ENCODE measurements around the gene PSME1.

The PSME1 gene

DNA sequence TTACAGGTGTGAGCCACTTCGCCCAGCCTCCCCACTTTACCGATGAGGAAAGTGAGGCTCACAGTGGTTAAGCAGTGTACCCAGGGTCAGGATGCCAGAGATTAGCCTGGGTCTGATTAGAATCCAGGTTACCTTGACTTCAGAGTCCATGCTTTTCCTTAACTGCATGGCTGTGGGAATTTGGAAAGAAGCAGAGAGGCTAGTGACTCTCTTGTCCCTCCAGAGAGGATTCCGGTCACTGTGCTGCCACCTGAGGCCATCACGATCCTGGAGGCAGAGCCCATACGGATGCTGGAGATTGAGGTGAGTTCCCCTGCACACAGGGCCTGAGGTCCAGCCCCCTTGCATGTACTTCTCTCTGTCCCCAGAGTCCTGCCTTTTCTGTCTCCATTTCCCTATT is 40.6 kb downstream of the PSME1 start:
- DNase-seq (ENCODE audit: low spot score): no peak

DNA sequence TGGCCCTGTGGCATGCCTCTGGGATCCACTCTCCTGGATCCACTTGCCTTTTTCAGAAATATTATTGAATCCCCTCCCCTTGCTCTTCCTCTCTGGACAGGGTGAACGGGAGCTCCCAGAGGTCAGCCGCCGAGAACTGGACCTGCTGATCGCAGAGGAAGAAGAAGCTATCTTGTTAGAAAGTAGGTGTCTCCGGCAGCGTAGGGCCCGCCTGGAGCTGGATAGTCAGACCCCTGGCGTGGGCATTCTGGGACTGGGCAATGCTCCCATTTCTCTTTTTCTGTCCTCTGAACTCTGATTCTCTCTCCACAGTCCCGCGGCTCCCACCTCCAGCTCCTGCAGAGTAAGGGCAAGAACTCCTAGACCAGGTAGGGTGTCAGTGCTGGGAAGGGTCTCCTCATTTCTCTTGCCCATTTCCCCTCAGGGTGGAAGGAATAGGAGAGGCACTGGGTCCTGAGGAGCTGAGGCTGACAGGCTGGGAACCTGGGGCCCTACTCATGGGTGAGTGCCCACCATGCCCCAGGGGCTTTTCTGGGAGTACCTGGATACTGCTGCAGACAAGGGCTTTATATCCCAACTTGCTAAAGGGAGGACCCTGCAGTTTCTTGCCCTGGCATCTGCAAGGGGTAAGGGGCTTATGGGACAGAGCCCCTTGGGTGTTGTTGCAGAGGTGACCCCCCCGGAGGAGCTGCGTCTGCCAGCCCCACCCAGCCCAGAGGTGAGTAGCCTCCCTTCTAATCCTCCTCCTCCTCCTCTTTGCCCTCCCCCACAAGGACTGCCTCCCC is 41.2 kb downstream of the PSME1 start:
- no peak for DNase-seq (ENCODE audit: low spot score)

DNA sequence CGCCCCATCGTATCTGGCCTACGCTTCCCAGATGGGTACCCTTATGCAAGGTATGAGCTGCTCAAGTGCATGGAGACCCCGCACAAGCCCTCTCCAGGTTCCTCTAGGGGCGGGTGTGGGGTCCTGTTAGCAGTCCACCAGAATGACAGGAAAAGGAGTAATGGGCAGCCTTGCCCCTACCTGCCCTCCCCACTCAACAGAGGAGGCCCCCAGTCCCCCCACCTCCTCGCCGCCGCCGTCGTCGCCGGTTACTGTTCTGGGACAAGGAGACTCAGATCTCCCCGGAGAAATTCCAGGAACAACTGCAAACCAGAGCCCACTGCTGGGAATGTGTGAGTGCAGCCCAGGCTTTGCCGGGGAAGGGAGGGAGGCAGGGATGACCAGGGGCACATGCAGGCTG is 41.9 kb downstream of the PSME1 start:
- DNase-seq (ENCODE audit: low spot score): no peak

DNA sequence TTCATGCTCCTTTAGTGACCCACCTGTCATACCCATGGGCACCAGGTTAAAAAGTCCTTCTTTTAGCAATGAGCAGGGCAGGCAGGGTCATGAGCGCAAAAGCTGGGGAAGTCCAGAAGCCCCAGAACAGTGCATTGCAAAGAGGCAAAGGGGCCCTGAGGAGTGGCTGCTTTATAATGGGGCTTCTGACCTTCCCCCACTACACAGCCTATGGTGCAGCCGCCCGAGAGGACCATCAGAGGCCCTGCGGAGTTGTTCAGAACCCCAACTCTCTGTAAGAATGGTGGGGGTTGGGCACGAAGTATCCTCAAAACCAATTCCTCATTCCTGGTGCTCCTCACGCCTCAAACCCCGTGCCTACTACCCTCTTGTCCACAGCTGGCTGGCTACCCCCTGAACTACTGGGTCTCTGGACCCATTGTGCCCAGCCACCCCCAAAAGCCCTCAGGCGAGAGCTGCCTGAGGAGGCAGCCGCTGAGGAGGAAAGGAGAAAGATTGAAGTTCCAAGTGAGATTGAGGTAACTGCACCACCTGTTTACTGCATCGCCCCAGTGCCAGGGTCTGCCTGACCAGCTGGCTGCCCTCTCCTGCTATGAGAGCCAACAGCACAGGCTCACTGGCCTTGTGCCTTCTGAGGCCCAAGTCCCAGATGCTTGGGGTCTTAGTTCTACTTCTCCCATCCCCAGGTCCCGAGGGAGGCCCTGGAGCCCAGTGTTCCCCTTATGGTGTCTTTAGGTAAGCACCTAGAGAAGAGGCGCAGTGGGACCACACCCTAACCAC is 42.6 kb downstream of the PSME1 start:
- no peak for DNase-seq (ENCODE audit: low spot score)

- DNase-seq (ENCODE audit: low spot score): no peak
Measured at GRCh38 chr14:24179294-24179960, 43.4 kb downstream of the PSME1 start.

DNA sequence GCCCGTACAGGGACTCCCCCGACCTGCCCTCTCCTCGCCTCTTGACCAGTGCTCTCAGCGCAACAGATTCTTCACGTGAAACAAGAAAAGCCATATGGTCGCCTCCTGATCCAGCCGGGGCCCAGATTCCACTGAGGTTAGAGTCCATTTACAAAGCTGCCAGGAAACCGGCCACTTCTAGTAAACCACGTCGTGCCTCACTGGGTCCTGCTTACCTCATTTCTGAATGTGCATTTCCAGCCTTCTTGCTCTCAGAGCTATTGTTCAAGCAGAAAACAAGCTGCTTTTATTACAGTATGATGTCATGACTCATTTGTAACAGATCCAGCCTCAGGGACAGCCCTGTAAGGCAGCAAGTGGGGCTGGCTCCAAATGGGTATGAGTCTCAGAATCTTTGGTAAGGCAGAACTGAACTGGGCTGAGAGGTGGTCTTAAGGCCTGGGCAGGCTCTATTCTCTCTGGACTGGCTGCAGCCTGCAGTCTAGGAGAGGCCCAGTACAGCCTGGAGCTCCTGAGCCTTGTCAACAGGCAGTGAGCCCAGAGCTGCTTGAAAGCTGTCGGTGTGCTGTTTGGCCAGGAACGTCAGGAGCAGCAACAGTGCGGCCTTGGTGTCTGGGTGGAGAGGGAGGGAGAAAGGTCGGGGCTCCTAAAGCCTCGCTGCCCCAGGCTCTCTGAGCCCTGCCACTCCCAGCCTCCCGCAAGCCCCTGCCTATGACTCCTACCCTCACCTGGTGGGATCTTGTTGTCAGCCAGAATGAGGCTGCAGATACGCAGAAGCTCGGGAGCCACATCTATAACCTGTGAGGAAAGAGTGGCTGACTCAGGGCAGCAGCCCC is 44.2 kb downstream of the PSME1 start:
- no peak for DNase-seq (ENCODE audit: low spot score)

- no peak for DNase-seq (ENCODE audit: low spot score)
Measured at GRCh38 chr14:24181371-24182077, 45.5 kb downstream of the PSME1 start.

GRCh38 chr14:24182110-24182882 is 46.3 kb downstream of the PSME1 start:
- no peak for DNase-seq (ENCODE audit: low spot score)

DNA sequence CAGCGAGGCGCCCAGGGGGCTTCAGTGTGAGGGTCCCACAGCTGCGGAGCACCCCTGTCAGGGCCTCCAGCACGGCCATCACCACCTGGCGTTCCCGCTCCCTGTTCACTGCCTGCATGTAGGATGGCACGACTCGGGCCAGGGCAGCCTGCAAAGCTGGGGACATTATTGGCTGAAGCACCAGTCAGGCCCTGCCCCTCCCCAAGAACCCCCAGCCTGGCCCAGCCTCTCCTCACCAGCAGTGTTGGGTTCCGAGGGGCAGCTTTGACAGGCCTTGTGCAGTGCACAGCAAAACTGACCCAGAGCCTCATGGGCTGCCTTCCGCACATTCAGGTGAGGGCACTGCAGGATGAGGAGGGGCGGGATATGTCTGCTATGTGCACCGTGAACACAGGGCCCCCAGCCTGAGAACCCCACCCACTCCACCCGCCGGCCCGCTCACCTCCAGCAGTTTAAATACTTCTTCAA is 47.1 kb downstream of the PSME1 start:
- DNase-seq (ENCODE audit: low spot score): no peak

DNA sequence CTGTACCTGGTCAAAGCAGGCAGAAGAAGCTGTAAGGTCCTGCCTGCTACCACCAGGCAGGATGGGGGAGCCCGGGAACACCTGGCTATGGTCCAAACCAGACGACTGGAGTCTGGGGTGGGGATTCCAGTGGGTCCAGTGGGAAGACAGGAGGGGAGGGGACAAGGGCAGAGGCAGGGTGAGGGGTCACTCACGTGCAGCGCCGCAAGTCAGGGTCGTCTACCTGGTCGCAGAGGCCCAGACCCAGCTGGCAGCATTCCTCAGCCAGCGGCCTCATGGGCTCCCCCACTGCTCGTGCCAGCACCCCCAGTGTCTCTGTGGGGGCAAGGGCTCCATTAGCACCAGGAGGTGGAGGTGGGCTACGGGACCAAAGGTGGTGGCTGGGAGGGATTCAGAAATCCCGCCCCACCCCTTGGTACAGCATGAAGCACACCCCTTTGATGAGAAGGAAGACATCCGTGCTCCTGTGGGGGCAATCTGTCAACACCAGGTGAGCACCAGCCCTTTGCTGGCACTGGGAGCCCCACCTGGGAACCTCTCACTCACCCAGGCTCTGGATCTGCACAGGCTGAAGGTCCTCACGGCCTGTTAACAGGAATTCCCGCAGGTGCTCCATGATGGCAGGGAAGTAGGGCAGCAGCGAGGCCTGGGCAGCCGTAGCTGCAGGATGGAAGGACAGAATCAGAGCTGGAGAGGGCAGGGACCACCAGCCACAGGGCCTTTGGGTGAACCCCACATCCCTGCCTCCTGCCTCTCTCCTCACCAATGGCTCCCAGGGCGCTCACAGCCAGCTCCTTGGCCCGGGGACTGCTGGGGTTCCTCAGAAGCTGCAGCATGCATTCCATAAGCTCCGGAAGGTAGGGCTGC is 48.3 kb downstream of the PSME1 start:
- DNase-seq (ENCODE audit: low spot score): no peak

DNA sequence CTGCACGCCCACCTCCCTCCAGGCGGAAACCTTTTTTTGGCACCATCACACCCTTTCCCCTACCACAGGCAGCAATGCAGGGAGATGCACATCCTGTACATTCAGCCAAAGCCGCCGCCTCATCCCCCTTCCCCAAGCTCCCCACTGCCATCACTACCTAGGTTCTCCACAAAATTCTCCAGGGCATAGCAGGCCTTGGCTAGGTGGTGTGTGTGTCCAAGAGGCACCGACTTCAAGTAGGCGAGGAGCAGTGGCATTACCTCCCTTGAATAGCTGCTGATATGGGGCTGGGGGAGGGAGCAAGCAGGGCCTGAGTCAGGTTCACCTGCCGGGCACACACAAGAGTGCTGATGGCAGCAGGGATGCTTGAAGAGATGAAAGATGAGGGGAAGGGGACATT is 49.0 kb downstream of the PSME1 start:
- no peak for DNase-seq (ENCODE audit: low spot score)

GRCh38 chr14:24185741-24186140 is 49.7 kb downstream of the PSME1 start:
- DNase-seq (ENCODE audit: low spot score): no peak

DNA sequence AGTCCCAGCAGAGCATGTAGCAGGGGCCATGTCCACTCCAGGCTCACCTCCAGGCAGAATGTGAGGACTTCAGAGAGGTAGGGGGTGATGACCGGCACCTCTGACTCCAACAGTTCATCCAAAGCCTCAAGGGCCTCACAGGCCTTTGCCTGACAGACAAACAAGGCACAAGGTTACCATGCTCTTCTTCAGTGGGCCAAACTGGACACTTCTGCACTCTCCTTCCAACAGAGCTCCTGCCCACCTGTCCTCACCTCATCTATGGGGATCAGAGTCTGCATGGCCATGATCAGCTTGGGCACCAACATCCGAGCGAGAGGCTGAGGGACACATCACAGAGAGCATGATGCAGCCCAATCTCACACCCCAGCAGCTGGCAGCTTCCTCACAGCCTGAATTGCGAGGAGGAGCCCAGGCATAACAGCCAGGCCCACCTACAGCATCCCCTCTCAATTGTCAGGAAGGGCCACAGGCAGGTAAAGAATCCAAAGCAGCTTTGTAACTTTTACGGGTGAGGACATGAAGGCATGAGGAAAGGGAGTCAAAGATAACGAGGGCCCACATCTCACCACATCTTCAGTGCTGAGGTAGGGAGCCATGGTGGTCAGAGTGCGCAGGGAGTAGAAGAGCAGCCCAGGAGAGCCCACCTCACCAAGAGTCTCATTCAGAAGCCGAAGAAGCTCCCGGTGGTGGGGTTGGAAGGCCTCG is 51.0 kb downstream of the PSME1 start:
- no peak for DNase-seq (ENCODE audit: low spot score)

GRCh38 chr14:24187539-24187915 is 51.5 kb downstream of the PSME1 start:
- DNase-seq (ENCODE audit: low spot score): no peak
